Measurements from ENCODE around the gene ABLIM2. TPM values are rescaled to one million over a fixed set of nuclear protein-coding genes. Genes with fewer than 3 reads are reported as not detected.
A peak's percentile ranks its signal among the peaks of the same experiment; 100 is the strongest.

Gene ABLIM2
- total and polyA plus RNA-seq, 2 experiments from 2014 or later = 1.5 to 4.3 TPM

DNA sequence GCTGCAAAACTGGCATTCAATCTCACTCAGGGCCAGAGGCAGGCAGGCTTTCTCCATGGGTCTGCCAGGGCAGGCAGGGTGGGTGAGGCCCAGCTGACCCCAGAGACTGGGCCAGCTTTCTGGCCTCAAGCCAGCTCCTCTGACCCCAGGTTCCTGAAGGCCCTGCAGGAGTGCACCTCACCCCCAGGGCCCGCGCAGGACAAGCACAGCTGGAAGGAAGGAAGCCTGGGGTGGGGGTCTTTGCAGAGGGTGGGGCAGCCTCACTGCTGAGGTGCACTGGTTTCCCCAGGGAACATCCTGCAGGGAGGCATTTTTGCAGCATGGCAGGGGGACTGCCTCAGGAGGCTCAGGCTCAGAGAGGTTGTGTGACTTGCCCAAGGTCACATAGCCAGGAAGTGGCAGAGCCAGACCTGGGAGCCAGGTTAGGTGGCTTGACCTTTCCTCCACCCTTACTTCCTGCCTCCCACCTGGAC lies 187.4 kb downstream of the ABLIM2 start:
- Histone ChIP-seq H3K4me2 (no peak overlapping the region), H3K36me3 (ENCODE audit: insufficient read depth) (no peaks in the 10 kb centered on the region), H2AFZ (no peak overlapping the region), H3K4me1 (ENCODE audit: insufficient read depth) (peaks cover 9% of the 10 kb centered on the region; the same call in 1 of the 2 replicates), H4K20me1 (replicated peaks; ENCODE audit: insufficient read depth) (no peaks in the 10 kb centered on the region), H3K9me2 (ENCODE audit: insufficient read depth) (no peaks in the 10 kb centered on the region), H3K27ac (ENCODE audit: low read depth) (no peak overlapping the region), H3F3A (replicated peaks; ENCODE audit: low read depth) (no peaks in the 10 kb centered on the region), H3K4me3 (no peak overlapping the region), H3K79me2 (replicated peaks; ENCODE audit: insufficient read depth) (no peaks in the 10 kb centered on the region), H3K27me3 (ENCODE audit: insufficient read depth) (no peaks in the 10 kb centered on the region)
- Mint-ChIP-seq H3K27me3 (ENCODE audit: insufficient read depth, low read depth, poor library complexity) (peaks cover 7% of the 10 kb centered on the region), H3K27ac (0 out of 2 replicates have a peak overlapping the region, but pooled peaks have one; percentile 59), H3K9me3 (no peaks in the 10 kb centered on the region), H3K4me3 (no peak overlapping the region), H3K36me3 (ENCODE audit: low read depth) (no peaks in the 10 kb centered on the region), H3K4me1 (peaks cover 22% of the 10 kb centered on the region)
- no peak for DNase-seq (ENCODE audit: low spot score)
- no peak for ATAC-seq
- no peak for TF ChIP-seq NANOG (IDR thresholded peaks at IDR 0.05; ENCODE audit: borderline replicate concordance)
- TF ChIP-seq, protein P1, sequence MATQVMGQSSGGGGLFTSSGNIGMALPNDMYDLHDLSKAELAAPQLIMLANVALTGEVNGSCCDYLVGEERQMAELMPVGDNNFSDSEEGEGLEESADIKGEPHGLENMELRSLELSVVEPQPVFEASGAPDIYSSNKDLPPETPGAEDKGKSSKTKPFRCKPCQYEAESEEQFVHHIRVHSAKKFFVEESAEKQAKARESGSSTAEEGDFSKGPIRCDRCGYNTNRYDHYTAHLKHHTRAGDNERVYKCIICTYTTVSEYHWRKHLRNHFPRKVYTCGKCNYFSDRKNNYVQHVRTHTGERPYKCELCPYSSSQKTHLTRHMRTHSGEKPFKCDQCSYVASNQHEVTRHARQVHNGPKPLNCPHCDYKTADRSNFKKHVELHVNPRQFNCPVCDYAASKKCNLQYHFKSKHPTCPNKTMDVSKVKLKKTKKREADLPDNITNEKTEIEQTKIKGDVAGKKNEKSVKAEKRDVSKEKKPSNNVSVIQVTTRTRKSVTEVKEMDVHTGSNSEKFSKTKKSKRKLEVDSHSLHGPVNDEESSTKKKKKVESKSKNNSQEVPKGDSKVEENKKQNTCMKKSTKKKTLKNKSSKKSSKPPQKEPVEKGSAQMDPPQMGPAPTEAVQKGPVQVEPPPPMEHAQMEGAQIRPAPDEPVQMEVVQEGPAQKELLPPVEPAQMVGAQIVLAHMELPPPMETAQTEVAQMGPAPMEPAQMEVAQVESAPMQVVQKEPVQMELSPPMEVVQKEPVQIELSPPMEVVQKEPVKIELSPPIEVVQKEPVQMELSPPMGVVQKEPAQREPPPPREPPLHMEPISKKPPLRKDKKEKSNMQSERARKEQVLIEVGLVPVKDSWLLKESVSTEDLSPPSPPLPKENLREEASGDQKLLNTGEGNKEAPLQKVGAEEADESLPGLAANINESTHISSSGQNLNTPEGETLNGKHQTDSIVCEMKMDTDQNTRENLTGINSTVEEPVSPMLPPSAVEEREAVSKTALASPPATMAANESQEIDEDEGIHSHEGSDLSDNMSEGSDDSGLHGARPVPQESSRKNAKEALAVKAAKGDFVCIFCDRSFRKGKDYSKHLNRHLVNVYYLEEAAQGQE (IDR thresholded peaks at IDR 0.05; ENCODE audit: unreplicated experiment) = no peak
- no peak for TF ChIP-seq ZNF114 (CRISPR knock-in tag; IDR thresholded peaks at IDR 0.05)
- TF ChIP-seq, protein P2, sequence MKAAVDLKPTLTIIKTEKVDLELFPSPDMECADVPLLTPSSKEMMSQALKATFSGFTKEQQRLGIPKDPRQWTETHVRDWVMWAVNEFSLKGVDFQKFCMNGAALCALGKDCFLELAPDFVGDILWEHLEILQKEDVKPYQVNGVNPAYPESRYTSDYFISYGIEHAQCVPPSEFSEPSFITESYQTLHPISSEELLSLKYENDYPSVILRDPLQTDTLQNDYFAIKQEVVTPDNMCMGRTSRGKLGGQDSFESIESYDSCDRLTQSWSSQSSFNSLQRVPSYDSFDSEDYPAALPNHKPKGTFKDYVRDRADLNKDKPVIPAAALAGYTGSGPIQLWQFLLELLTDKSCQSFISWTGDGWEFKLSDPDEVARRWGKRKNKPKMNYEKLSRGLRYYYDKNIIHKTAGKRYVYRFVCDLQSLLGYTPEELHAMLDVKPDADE (IDR thresholded peaks at IDR 0.05) = no peak
- no peak for TF ChIP-seq EZH2phosphoT487 (IDR thresholded peaks at IDR 0.05; ENCODE audit: unreplicated experiment)
- TF ChIP-seq, protein P3, sequence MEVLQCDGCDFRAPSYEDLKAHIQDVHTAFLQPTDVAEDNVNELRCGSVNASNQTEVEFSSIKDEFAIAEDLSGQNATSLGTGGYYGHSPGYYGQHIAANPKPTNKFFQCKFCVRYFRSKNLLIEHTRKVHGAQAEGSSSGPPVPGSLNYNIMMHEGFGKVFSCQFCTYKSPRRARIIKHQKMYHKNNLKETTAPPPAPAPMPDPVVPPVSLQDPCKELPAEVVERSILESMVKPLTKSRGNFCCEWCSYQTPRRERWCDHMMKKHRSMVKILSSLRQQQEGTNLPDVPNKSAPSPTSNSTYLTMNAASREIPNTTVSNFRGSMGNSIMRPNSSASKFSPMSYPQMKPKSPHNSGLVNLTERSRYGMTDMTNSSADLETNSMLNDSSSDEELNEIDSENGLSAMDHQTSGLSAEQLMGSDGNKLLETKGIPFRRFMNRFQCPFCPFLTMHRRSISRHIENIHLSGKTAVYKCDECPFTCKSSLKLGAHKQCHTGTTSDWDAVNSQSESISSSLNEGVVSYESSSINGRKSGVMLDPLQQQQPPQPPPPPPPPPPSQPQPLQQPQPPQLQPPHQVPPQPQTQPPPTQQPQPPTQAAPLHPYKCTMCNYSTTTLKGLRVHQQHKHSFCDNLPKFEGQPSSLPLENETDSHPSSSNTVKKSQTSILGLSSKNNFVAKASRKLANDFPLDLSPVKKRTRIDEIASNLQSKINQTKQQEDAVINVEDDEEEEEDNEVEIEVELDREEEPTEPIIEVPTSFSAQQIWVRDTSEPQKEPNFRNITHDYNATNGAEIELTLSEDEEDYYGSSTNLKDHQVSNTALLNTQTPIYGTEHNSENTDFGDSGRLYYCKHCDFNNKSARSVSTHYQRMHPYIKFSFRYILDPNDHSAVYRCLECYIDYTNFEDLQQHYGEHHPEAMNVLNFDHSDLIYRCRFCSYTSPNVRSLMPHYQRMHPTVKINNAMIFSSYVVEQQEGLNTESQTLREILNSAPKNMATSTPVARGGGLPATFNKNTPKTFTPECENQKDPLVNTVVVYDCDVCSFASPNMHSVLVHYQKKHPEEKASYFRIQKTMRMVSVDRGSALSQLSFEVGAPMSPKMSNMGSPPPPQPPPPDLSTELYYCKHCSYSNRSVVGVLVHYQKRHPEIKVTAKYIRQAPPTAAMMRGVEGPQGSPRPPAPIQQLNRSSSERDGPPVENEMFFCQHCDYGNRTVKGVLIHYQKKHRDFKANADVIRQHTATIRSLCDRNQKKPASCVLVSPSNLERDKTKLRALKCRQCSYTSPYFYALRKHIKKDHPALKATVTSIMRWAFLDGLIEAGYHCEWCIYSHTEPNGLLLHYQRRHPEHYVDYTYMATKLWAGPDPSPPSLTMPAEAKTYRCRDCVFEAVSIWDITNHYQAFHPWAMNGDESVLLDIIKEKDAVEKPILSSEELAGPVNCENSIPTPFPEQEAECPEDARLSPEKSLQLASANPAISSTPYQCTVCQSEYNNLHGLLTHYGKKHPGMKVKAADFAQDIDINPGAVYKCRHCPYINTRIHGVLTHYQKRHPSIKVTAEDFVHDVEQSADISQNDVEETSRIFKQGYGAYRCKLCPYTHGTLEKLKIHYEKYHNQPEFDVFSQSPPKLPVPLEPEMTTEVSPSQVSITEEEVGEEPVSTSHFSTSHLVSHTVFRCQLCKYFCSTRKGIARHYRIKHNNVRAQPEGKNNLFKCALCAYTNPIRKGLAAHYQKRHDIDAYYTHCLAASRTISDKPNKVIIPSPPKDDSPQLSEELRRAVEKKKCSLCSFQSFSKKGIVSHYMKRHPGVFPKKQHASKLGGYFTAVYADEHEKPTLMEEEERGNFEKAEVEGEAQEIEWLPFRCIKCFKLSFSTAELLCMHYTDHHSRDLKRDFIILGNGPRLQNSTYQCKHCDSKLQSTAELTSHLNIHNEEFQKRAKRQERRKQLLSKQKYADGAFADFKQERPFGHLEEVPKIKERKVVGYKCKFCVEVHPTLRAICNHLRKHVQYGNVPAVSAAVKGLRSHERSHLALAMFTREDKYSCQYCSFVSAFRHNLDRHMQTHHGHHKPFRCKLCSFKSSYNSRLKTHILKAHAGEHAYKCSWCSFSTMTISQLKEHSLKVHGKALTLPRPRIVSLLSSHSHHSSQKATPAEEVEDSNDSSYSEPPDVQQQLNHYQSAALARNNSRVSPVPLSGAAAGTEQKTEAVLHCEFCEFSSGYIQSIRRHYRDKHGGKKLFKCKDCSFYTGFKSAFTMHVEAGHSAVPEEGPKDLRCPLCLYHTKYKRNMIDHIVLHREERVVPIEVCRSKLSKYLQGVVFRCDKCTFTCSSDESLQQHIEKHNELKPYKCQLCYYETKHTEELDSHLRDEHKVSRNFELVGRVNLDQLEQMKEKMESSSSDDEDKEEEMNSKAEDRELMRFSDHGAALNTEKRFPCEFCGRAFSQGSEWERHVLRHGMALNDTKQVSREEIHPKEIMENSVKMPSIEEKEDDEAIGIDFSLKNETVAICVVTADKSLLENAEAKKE (CRISPR knock-in tag; IDR thresholded peaks at IDR 0.05) = no peak
- TF ChIP-seq STAT1 (IDR thresholded peaks at IDR 0.05; ENCODE audit: unreplicated experiment) = no peak
- TF ChIP-seq ZNF331 (CRISPR knock-in tag; IDR thresholded peaks at IDR 0.05; ENCODE audit: low read depth) = no peak
- TF ChIP-seq EZH2 (IDR thresholded peaks at IDR 0.05; ENCODE audit: low read depth, unreplicated experiment) = no peak
- no peak for TF ChIP-seq CREB1 (CRISPR knock-in tag; IDR thresholded peaks at IDR 0.05; ENCODE audit: low read depth)
- TF ChIP-seq, protein P4, sequence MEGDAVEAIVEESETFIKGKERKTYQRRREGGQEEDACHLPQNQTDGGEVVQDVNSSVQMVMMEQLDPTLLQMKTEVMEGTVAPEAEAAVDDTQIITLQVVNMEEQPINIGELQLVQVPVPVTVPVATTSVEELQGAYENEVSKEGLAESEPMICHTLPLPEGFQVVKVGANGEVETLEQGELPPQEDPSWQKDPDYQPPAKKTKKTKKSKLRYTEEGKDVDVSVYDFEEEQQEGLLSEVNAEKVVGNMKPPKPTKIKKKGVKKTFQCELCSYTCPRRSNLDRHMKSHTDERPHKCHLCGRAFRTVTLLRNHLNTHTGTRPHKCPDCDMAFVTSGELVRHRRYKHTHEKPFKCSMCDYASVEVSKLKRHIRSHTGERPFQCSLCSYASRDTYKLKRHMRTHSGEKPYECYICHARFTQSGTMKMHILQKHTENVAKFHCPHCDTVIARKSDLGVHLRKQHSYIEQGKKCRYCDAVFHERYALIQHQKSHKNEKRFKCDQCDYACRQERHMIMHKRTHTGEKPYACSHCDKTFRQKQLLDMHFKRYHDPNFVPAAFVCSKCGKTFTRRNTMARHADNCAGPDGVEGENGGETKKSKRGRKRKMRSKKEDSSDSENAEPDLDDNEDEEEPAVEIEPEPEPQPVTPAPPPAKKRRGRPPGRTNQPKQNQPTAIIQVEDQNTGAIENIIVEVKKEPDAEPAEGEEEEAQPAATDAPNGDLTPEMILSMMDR (conservative IDR thresholded peaks at IDR 0.05; ENCODE audit: low read depth in 2 of 2) = no peak
- TF ChIP-seq JUNB (IDR thresholded peaks at IDR 0.05; ENCODE audit: unreplicated experiment) = no peak
